GM23248 (cell line): ENCODE results near the gene ZPBP2. TPM values are rescaled to one million over a fixed set of nuclear protein-coding genes. Genes with fewer than 3 reads are reported as not detected.

ENCODE experiments used
- DNase-seq: peaks from one replicate; pipeline ENCODE4 v3.0.0-alpha.2; 2015
- H2AFZ ChIP-seq: fragments of 200-600 bp; sonication (generic); 2 replicates; pipeline ENCODE4 v1.6.1; 2016; ENCODE audit warnings: antibody characterized with exemption
- H3F3A ChIP-seq: fragments of 200-600 bp; sonication (generic); 2 replicates; pipeline ENCODE4 v1.6.1; 2016; ENCODE audit warnings: mild to moderate bottlenecking, antibody characterized with exemption, mixed run types; ENCODE audit not compliant: insufficient read depth
- H3K27ac ChIP-seq: fragments of 200-600 bp; sonication (generic); 2 replicates; pipeline ENCODE4 v1.5.1; 2016; ENCODE audit warnings: mild to moderate bottlenecking
- H3K27me3 ChIP-seq: fragments of 200-600 bp; sonication (generic); replicated peaks from 2 replicates; pipeline ENCODE4 v1.6.1; 2016; ENCODE audit warnings: mild to moderate bottlenecking; ENCODE audit not compliant: insufficient read depth
- H3K36me3 ChIP-seq: fragments of 200-600 bp; sonication (generic); 2 replicates; pipeline ENCODE4 v1.6.1; 2016; ENCODE audit warnings: low read depth, mild to moderate bottlenecking
- H3K4me1 ChIP-seq: fragments of 200-600 bp; sonication (generic); 2 replicates; pipeline ENCODE4 v1.6.1; 2016; ENCODE audit warnings: mild to moderate bottlenecking; ENCODE audit not compliant: insufficient read depth
- H3K4me2 ChIP-seq: fragments of 200-600 bp; sonication (generic); one replicate; pipeline ENCODE4 v1.6.1; 2016; ENCODE audit warnings: mild to moderate bottlenecking; ENCODE audit not compliant: unreplicated experiment
- H3K4me3 ChIP-seq: fragments of 200-600 bp; sonication (generic); 2 replicates; pipeline ENCODE4 v1.5.1; 2016; ENCODE audit warnings: mild to moderate bottlenecking
- H3K79me2 ChIP-seq: fragments of 200-600 bp; sonication (generic); 2 replicates; pipeline ENCODE4 v1.6.1; 2016; ENCODE audit warnings: mild to moderate bottlenecking; ENCODE audit not compliant: insufficient read depth
- H3K9ac ChIP-seq: fragments of 200-600 bp; sonication (generic); 2 replicates; pipeline ENCODE4 v1.6.1; 2016; ENCODE audit warnings: mild to moderate bottlenecking
- H3K9me2 ChIP-seq: fragments of 200-600 bp; sonication (generic); 2 replicates; pipeline ENCODE4 v1.6.1; 2016; ENCODE audit warnings: mixed run types, mild to moderate bottlenecking, moderate library complexity; ENCODE audit not compliant: insufficient read depth
- H3K9me3 ChIP-seq: fragments of 200-600 bp; sonication (generic); one replicate; pipeline ENCODE4 v1.6.1; 2017; ENCODE audit warnings: low read depth
- H4K20me1 ChIP-seq: fragments of 200-600 bp; sonication (generic); 2 replicates; pipeline ENCODE4 v1.6.0; 2016; ENCODE audit not compliant: insufficient read depth
- EZH2 ChIP-seq: fragments of 200-600 bp; sonication (generic); IDR thresholded peaks from 2 replicates; pipeline ENCODE4 v1.6.1; 2018; ENCODE audit warnings: antibody characterized with exemption, mild to moderate bottlenecking; ENCODE audit not compliant: insufficient read depth, poor library complexity, severe bottlenecking
- EZH2phosphoT487 ChIP-seq: fragments of 200-600 bp; sonication (generic); IDR thresholded peaks from 2 replicates; pipeline ENCODE4 v1.6.1; 2018; ENCODE audit warnings: antibody characterized with exemption, moderate library complexity, mild to moderate bottlenecking, low read depth; ENCODE audit not compliant: insufficient read depth
- WGBS, 2 experiments: methylation state at CpG; one replicate each; pipeline ENCODE4 v1.1.6; 2015 to 2017; ENCODE audit warnings: low lambda C conversion rate in 2 of 2, low coverage in 1 of 2; ENCODE audit errors: missing lambda C conversion rate in 2 of 2; 5-methylcytosine and 5-hydroxymethylcytosine counted together
- in situ Hi-C: fragments of 300-500 bp; cut with MboI; formaldehyde crosslinking; loops from 2 replicates; pipeline ENCODE4 v1.15.0; 2020
- polyA plus RNA-seq: library from polyadenylated mRNA; unstranded; fragments of >200 nt; fragmentation: Nextera tagmentation; extraction: Ambion mirVana; gene quantifications from 2 replicates; pipeline ENCODE4 v1.2.1, GENCODE V29; 2016
- total RNA-seq: library from RNA; depleted of rRNA; stranded (reverse); fragments of >200 nt; shearing (Covaris generic); gene quantifications from 2 replicates; pipeline ENCODE4 v1.2.3, GENCODE V29; 2014

Gene ZPBP2
- total and polyA plus RNA-seq, 2 experiments from 2014 or later: not detected

GRCh38 chr17:39831588-39831987 is 36.4 kb upstream of the ZPBP2 start:
- WGBS, 2 experiments: 33 to 43% methylated on average over 2 of the region's 2 CpGs

GRCh38 chr17:39834017-39834416 is 34.0 kb upstream of the ZPBP2 start:
- no peak overlapping the region for H3K4me2 ChIP-seq
- H4K20me1 ChIP-seq: no peaks in the 10 kb centered on the region
- no peak overlapping the region for H3K4me3 ChIP-seq
- H3K9me2 ChIP-seq: no peaks in the 10 kb centered on the region
- DNase-seq: no peak
- H3F3A ChIP-seq: no peaks in the 10 kb centered on the region
- no peaks in the 10 kb centered on the region for H3K36me3 ChIP-seq
- H3K9me3 ChIP-seq: no peaks in the 10 kb centered on the region
- H3K9ac ChIP-seq: no peak overlapping the region
- no peaks in the 10 kb centered on the region for H3K79me2 ChIP-seq
- H3K4me1 ChIP-seq: no peaks in the 10 kb centered on the region
- in situ Hi-C loops: no loop called here
- TF ChIP-seq EZH2 (no peak), EZH2phosphoT487 (no peak)
- peaks cover 9% of the 10 kb centered on the region; the same call in 1 of the 2 replicates for H3K27me3 ChIP-seq
- H2AFZ ChIP-seq: no peak overlapping the region
- H3K27ac ChIP-seq: no peak overlapping the region

More at GRCh38 chr17:39831588-39831987, 36.4 kb upstream of the ZPBP2 start:
- no peak for TF ChIP-seq EZH2phosphoT487
- no peak for TF ChIP-seq EZH2
- Histone ChIP-seq H3K27me3 (peaks cover 19% of the 10 kb centered on the region; the same call in 1 of the 2 replicates), H3K4me3 (no peak overlapping the region), H3F3A (no peaks in the 10 kb centered on the region), H4K20me1 (no peaks in the 10 kb centered on the region), H3K4me1 (no peaks in the 10 kb centered on the region), H3K27ac (no peak overlapping the region), H3K9ac (no peak overlapping the region), H3K9me2 (no peaks in the 10 kb centered on the region), H2AFZ (no peak overlapping the region), H3K4me2 (no peak overlapping the region), H3K36me3 (no peaks in the 10 kb centered on the region), H3K79me2 (no peaks in the 10 kb centered on the region), H3K9me3 (no peaks in the 10 kb centered on the region)
- in situ Hi-C loops: no loop called here
- DNase-seq: no peak

- Histone ChIP-seq H3K4me1 (no peaks in the 10 kb centered on the region), H3K27ac (no peak overlapping the region), H3K27me3 (peaks cover 4% of the 10 kb centered on the region; the same call in 1 of the 2 replicates), H2AFZ (no peak overlapping the region), H3K9ac (no peak overlapping the region), H3K79me2 (no peaks in the 10 kb centered on the region), H3F3A (no peaks in the 10 kb centered on the region), H3K4me2 (no peak overlapping the region), H3K9me3 (no peaks in the 10 kb centered on the region), H3K4me3 (no peak overlapping the region), H3K9me2 (no peaks in the 10 kb centered on the region), H4K20me1 (no peaks in the 10 kb centered on the region), H3K36me3 (no peaks in the 10 kb centered on the region)
- in situ Hi-C loops: no loop called here
- no peak for DNase-seq
- WGBS, 2 experiments: 74 to 78% methylated on average over 17 of the region's 17 CpGs
- TF ChIP-seq EZH2: no peak
Observed at GRCh38 chr17:39835038-39835786, 32.8 kb upstream of the ZPBP2 start.

- 14 to 35% methylated on average over 6 of the region's 6 CpGs for WGBS, 2 experiments
- no peak overlapping the region for H3K9ac ChIP-seq
- in situ Hi-C loops: no loop called here
- no peak overlapping the region for H3K27ac ChIP-seq
- no peak overlapping the region for H2AFZ ChIP-seq
- H3K4me2 ChIP-seq: no peak overlapping the region
- H3K79me2 ChIP-seq: no peaks in the 10 kb centered on the region
- no peaks in the 10 kb centered on the region for H3K4me1 ChIP-seq
- no peaks in the 10 kb centered on the region for H4K20me1 ChIP-seq
- no peaks in the 10 kb centered on the region for H3F3A ChIP-seq
- no peak overlapping the region for H3K4me3 ChIP-seq
- no peak for TF ChIP-seq EZH2
- no peak for TF ChIP-seq EZH2phosphoT487
- DNase-seq: no peak
- H3K9me2 ChIP-seq: no peaks in the 10 kb centered on the region
- H3K27me3 ChIP-seq: peaks cover 11% of the 10 kb centered on the region; the same call in 1 of the 2 replicates
- H3K36me3 ChIP-seq: no peaks in the 10 kb centered on the region
- no peaks in the 10 kb centered on the region for H3K9me3 ChIP-seq
Observed at GRCh38 chr17:39836117-39836516, 31.9 kb upstream of the ZPBP2 start.

- H3K27me3 ChIP-seq: peaks cover 18% of the 10 kb centered on the region
- H3K27ac ChIP-seq: no peak overlapping the region
- no peak overlapping the region for H2AFZ ChIP-seq
- 10 to 13% methylated on average over 1 of the region's 1 CpG for WGBS, 2 experiments
- H3K79me2 ChIP-seq: no peaks in the 10 kb centered on the region
- no peaks in the 10 kb centered on the region for H3K36me3 ChIP-seq
- H3K4me2 ChIP-seq: no peak overlapping the region
- no peaks in the 10 kb centered on the region for H4K20me1 ChIP-seq
- no peaks in the 10 kb centered on the region for H3K4me1 ChIP-seq
- H3K9ac ChIP-seq: no peak overlapping the region
- no peak for DNase-seq
- in situ Hi-C loops: no loop called here
- H3F3A ChIP-seq: no peaks in the 10 kb centered on the region
- H3K9me3 ChIP-seq: no peaks in the 10 kb centered on the region
- TF ChIP-seq EZH2phosphoT487 (no peak), EZH2 (no peak)
- H3K9me2 ChIP-seq: no peaks in the 10 kb centered on the region
- no peak overlapping the region for H3K4me3 ChIP-seq
Observed at GRCh38 chr17:39838057-39838456, 29.9 kb upstream of the ZPBP2 start.
